Measurements from ENCODE around the gene SLTM.
"Not testable (repeated sequence)": the region's sequence is repeated elsewhere in the genome, so short reads cannot be mapped to it uniquely, and the experiment has no call there.

SLTM gene

GRCh38 chr15:58833681-58834426 lies 99.6 kb downstream of the SLTM start:
- H3K4me3 ChIP-seq, H3K27ac ChIP-seq: not testable (repeated sequence)

- no peak overlapping the region for H3K4me3 ChIP-seq
Observed at GRCh38 chr15:58830556-58830955, 102.9 kb downstream of the SLTM start.

More at GRCh38 chr15:58830556-58830955, 102.9 kb downstream of the SLTM start:
- no peak overlapping the region for H3K27ac ChIP-seq

All from skin epidermis (tissue), 12 donors.